ENCODE results near the gene HSPA1L.
A peak's percentile ranks its signal among the peaks of the same experiment; 100 is the strongest.
"Not testable (repeated sequence)": the region's sequence is repeated elsewhere in the genome, so short reads cannot be mapped to it uniquely, and the experiment has no call there.

HSPA1L gene

GRCh38 chr6:31817133-31817928 lies 2.2 kb upstream of the HSPA1L start:
- not testable (repeated sequence) for DNase-seq (ENCODE audit: low read depth in 1 of 2, low spot score in 1 of 2)

GRCh38 chr6:31814677-31815024 lies 432 bp downstream of the HSPA1L start:
- DNase-seq (ENCODE audit: low read depth in 1 of 2, low spot score in 1 of 2), result peak in 1 of 2 donors; percentile 50

- no peak for DNase-seq (ENCODE audit: low read depth in 1 of 2, low spot score in 1 of 2)
Measured at GRCh38 chr6:31813465-31813849, 1.6 kb downstream of the HSPA1L start.

GRCh38 chr6:31811645-31812044 lies 3.4 kb downstream of the HSPA1L start:
- no peak for DNase-seq (ENCODE audit: low read depth in 1 of 2, low spot score in 1 of 2)

- not testable (repeated sequence) for DNase-seq (ENCODE audit: low read depth in 1 of 2, low spot score in 1 of 2)
Measured at GRCh38 chr6:31808599-31808998, 6.5 kb downstream of the HSPA1L start.

- DNase-seq (ENCODE audit: low read depth in 1 of 2, low spot score in 1 of 2), result peak; percentile 93 to 95
Measured at GRCh38 chr6:31806470-31807272, 8.4 kb downstream of the HSPA1L start, which contains the start of gene LSM2. Gene LSM2, minus strand, starts transcription at chr6:31806966. Its CDS starts 209 bp downstream, at chr6:31806757.

- no peak for DNase-seq (ENCODE audit: low read depth in 1 of 2, low spot score in 1 of 2)
Measured at GRCh38 chr6:31805939-31806469, 9.1 kb downstream of the HSPA1L start.

- DNase-seq (ENCODE audit: low read depth in 1 of 2, low spot score in 1 of 2), result not testable (repeated sequence)
Measured at GRCh38 chr6:31801031-31801927, 13.8 kb downstream of the HSPA1L start.

GRCh38 chr6:31799781-31800180 lies 15.3 kb downstream of the HSPA1L start:
- no peak for DNase-seq (ENCODE audit: low read depth in 1 of 2, low spot score in 1 of 2)

GRCh38 chr6:31797588-31797987 lies 17.5 kb downstream of the HSPA1L start:
- no peak for DNase-seq (ENCODE audit: low read depth in 1 of 2, low spot score in 1 of 2)

- no peak for DNase-seq (ENCODE audit: low read depth in 1 of 2, low spot score in 1 of 2)
Measured at GRCh38 chr6:31796993-31797385, 18.1 kb downstream of the HSPA1L start.

GRCh38 chr6:31795616-31796298 lies 19.3 kb downstream of the HSPA1L start, which contains the start of gene VARS1:
Gene VARS1, minus strand, starts transcription at chr6:31795752. Its CDS starts 535 bp downstream, at chr6:31795217.
- peak; percentile 75 to 77 for DNase-seq (ENCODE audit: low read depth in 1 of 2, low spot score in 1 of 2)

GRCh38 chr6:31794866-31795615 lies 20.0 kb downstream of the HSPA1L start:
- no peak for DNase-seq (ENCODE audit: low read depth in 1 of 2, low spot score in 1 of 2)

GRCh38 chr6:31794294-31794865 lies 20.7 kb downstream of the HSPA1L start:
- no peak for DNase-seq (ENCODE audit: low read depth in 1 of 2, low spot score in 1 of 2)

GRCh38 chr6:31793927-31794245 lies 21.2 kb downstream of the HSPA1L start:
- DNase-seq (ENCODE audit: low read depth in 1 of 2, low spot score in 1 of 2), result not testable (repeated sequence)

- no peak for DNase-seq (ENCODE audit: low read depth in 1 of 2, low spot score in 1 of 2)
Measured at GRCh38 chr6:31792761-31793171, 22.3 kb downstream of the HSPA1L start.

GRCh38 chr6:31792090-31792374 lies 23.1 kb downstream of the HSPA1L start:
- no peak for DNase-seq (ENCODE audit: low read depth in 1 of 2, low spot score in 1 of 2)

- no peak for DNase-seq (ENCODE audit: low read depth in 1 of 2, low spot score in 1 of 2)
Measured at GRCh38 chr6:31791324-31792089, 23.6 kb downstream of the HSPA1L start.

- DNase-seq (ENCODE audit: low read depth in 1 of 2, low spot score in 1 of 2), result no peak
Measured at GRCh38 chr6:31785475-31785874, 29.6 kb downstream of the HSPA1L start.

Measured in stimulated activated CD4-positive, alpha-beta T cell treated with anti-CD3 and anti-CD28 coated beads, Interleukin-15, amount 100 ng/mL, for 1 hour (primary cell).